Stomach (tissue), 9 donors: ENCODE data around the gene ARHGAP4. TPM values are rescaled to one million over a fixed set of nuclear protein-coding genes. Genes with fewer than 3 reads are reported as not detected.

Experiments used
- DNase-seq, 2 donors: peaks; one replicate each; pipeline versions ENCODE4 v3.0.0 to v3.0.0-alpha.2; 2013 to 2019
- H3K27ac ChIP-seq, 5 donors: fragments of 200-600 bp in 4 of 5; sonication (generic) in 4 of 5; one replicate each; pipeline ENCODE4 v1.5.1; 2013 to 2019; ENCODE audit warnings: mild to moderate bottlenecking in 1 of 5, moderate library complexity in 1 of 5
- H3K27me3 ChIP-seq, 3 donors: fragments of 200-600 bp; sonication (generic); one replicate each; pipeline ENCODE4 v1.5.1; 2017 to 2019; ENCODE audit warnings: mixed run types in 1 of 3
- H3K36me3 ChIP-seq, 4 donors: fragments of 200-600 bp; sonication (generic); 1 replicate in 3 of 4; 2 replicates in 1 of 4; pipeline ENCODE4 v1.5.1; 2016 to 2019
- H3K4me1 ChIP-seq, 4 donors: fragments of 200-600 bp; sonication (generic); one replicate each; pipeline ENCODE4 v1.5.1; 2016 to 2019
- H3K4me3 ChIP-seq, 4 donors: fragments of 200-600 bp; sonication (generic) in 3 of 4; one replicate each; pipeline ENCODE4 v1.5.1; 2016 to 2019; ENCODE audit warnings: mild to moderate bottlenecking in 1 of 4
- H3K9me3 ChIP-seq, 4 donors: fragments of 200-600 bp; sonication (generic); one replicate each; pipeline ENCODE4 v1.5.1; 2016 to 2019
- CTCF ChIP-seq, 7 experiments: fragments of 450-650 bp in 4 of 7; fragments of 200-600 bp in 3 of 7; sonication (generic) in 3 of 7; IDR thresholded peaks; one replicate each; pipeline ENCODE4 v1.5.1; 2016 to 2019; ENCODE audit warnings: antibody characterized with exemption in 7 of 7, control low read depth in 2 of 7, mild to moderate bottlenecking in 1 of 7
- EP300 ChIP-seq: sonication (generic); formaldehyde crosslinking; IDR thresholded peaks from one replicate; pipeline ENCODE4 v1.6.1; 2017; ENCODE audit warnings: antibody characterized with exemption
- POLR2A ChIP-seq, 4 donors: fragments of 450-650 bp; IDR thresholded peaks; one replicate each; pipeline ENCODE4 v1.6.1; 2016; ENCODE audit warnings: antibody characterized with exemption in 4 of 4, control low read depth in 2 of 4, mild to moderate bottlenecking in 1 of 4, moderate library complexity in 1 of 4
- POLR2AphosphoS5 ChIP-seq, 3 donors: sonication (generic); formaldehyde crosslinking; IDR thresholded peaks; one replicate each; pipeline ENCODE4 v1.6.1; 2016; ENCODE audit warnings: antibody characterized with exemption in 3 of 3
- WGBS, 5 donors: extraction: QIAGEN DNeasy Blood & Tissue Kit in 3 of 5; methylation state at CpG; one replicate each; pipeline versions ENCODE4 v1.1.5 to v1.1.7; 2013 to 2018; 5-methylcytosine and 5-hydroxymethylcytosine counted together
- intact Hi-C: fragments of 100-400 bp; cut with DNase I; formaldehyde crosslinking; loops from one replicate; pipeline ENCODE4 v1.15.1; 2023; ENCODE audit warnings: low total_unique reads
- polyA plus RNA-seq, 3 donors: library from polyadenylated mRNA; stranded (reverse); fragments of 200-250 nt; gene quantifications; one replicate each; pipeline ENCODE4 v1.2.3, GENCODE V29; 2013
- total RNA-seq, 5 donors: library from RNA; depleted of rRNA; stranded (reverse); fragments of >200 nt; gene quantifications; one replicate each; pipeline versions ENCODE4 v1.1.0 to v1.2.3, GENCODE V29; 2014 to 2016
- donor health status: healthy with polysubstance abuse.
- donor health status: Bipolar disorder and iron deficiency.
- donor health status: healthy.

The ARHGAP4 gene
- total and polyA plus RNA-seq, 8 donors = 18.5 to 93.9 (median 40.3) TPM

DNA sequence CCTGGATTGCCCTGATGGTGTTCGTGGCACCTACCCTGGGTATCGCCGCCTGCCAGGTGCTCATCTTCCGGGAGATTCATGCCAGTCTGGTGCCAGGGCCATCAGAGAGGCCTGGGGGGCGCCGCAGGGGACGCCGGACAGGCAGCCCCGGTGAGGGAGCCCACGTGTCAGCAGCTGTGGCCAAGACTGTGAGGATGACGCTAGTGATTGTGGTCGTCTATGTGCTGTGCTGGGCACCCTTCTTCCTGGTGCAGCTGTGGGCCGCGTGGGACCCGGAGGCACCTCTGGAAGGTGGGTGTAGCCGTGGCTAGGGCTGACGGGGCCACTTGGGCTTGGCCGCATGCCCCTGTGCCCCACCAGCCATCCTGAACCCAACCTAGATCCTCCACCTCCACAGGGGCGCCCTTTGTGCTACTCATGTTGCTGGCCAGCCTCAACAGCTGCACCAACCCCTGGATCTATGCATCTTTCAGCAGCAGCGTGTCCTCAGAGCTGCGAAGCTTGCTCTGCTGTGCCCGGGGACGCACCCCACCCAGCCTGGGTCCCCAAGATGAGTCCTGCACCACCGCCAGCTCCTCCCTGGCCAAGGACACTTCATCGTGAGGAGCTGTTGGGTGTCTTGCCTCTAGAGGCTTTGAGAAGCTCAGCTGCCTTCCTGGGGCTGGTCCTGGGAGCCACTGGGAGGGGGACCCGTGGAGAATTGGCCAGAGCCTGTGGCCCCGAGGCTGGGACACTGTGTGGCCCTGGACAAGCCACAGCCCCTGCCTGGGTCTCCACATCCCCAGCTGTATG, 19.7 kb downstream of the ARHGAP4 start:
- Histone ChIP-seq H3K4me1 (peaks cover 0 to 18% (median 5%) of the 10 kb centered on the region in 4 donors), H3K4me3 (no peak overlapping the region), H3K27ac (no peak overlapping the region), H3K9me3 (no peaks in the 10 kb centered on the region), H3K27me3 (peaks cover 0 to 36% (median 0%) of the 10 kb centered on the region in 3 donors), H3K36me3 (peaks cover 0 to 5% (median 0%) of the 10 kb centered on the region in 4 donors)
- DNase-seq = no peak
- 72 to 81% (median 76%) methylated on average over 10 to 27 of the region's 27 CpGs; no CpG with 5 or more reads in 1 of the 5 donors for WGBS, 5 donors
- TF ChIP-seq CTCF (IDR thresholded peaks at IDR 0.05) = no peak
- TF ChIP-seq POLR2A (IDR thresholded peaks at IDR 0.05) = no peak
- no peak for TF ChIP-seq POLR2AphosphoS5 (IDR thresholded peaks at IDR 0.05)
- TF ChIP-seq EP300 = no peak
- intact Hi-C loops = no loop called here

DNA sequence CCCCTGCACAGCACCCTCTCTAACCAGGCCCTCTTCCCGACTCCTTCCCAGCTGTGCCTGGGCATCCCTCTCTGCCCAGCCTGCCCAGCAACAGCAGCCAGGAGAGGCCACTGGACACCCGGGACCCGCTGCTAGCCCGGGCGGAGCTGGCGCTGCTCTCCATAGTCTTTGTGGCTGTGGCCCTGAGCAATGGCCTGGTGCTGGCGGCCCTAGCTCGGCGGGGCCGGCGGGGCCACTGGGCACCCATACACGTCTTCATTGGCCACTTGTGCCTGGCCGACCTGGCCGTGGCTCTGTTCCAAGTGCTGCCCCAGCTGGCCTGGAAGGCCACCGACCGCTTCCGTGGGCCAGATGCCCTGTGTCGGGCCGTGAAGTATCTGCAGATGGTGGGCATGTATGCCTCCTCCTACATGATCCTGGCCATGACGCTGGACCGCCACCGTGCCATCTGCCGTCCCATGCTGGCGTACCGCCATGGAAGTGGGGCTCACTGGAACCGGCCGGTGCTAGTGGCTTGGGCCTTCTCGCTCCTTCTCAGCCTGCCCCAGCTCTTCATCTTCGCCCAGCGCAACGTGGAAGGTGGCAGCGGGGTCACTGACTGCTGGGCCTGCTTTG, 20.5 kb downstream of the ARHGAP4 start:
- 88 to 91% (median 90%) methylated on average over 17 to 32 of the region's 32 CpGs; no CpG with 5 or more reads in 1 of the 5 donors for WGBS, 5 donors
- intact Hi-C loops = no loop called here
- Histone ChIP-seq H3K36me3 (peaks cover 0 to 5% (median 0%) of the 10 kb centered on the region in 4 donors), H3K4me3 (no peak overlapping the region), H3K9me3 (no peaks in the 10 kb centered on the region), H3K27me3 (peaks cover 0 to 36% (median 0%) of the 10 kb centered on the region in 3 donors), H3K4me1 (peaks cover 0 to 25% (median 8%) of the 10 kb centered on the region in 4 donors), H3K27ac (no peak overlapping the region)
- DNase-seq = no peak
- no peak for TF ChIP-seq CTCF (IDR thresholded peaks at IDR 0.05)
- no peak for TF ChIP-seq POLR2AphosphoS5 (IDR thresholded peaks at IDR 0.05)
- no peak for TF ChIP-seq EP300
- TF ChIP-seq POLR2A (IDR thresholded peaks at IDR 0.05) = no peak

- TF ChIP-seq POLR2A (IDR thresholded peaks at IDR 0.05) (no peak), POLR2AphosphoS5 (IDR thresholded peaks at IDR 0.05) (no peak), EP300 (no peak), CTCF (IDR thresholded peaks at IDR 0.05) (no peak)
- H3K4me3 ChIP-seq = peak within 1 kb of the TSS in 1 of 4 donors; percentile 22
- WGBS, 5 donors = 22 to 50% (median 38%) methylated on average over 10 to 26 of the region's 26 CpGs
- intact Hi-C loops = no loop called here
- DNase-seq = no peak
- H3K36me3 ChIP-seq = no peaks in the 10 kb centered on the region
- peaks cover 0 to 28% (median 9%) of the 10 kb centered on the region in 4 donors for H3K4me1 ChIP-seq
- H3K9me3 ChIP-seq = peaks cover 0 to 1% (median 0%) of the 10 kb centered on the region in 4 donors
- H3K27ac ChIP-seq = peak within 1 kb of the TSS in 3 of 5 donors; percentile 8 to 39 (median 22)
- H3K27me3 ChIP-seq = peaks cover 0 to 32% (median 0%) of the 10 kb centered on the region in 3 donors
Observed at GRCh38 chrX:153903991-153904957, 21.8 kb downstream of the ARHGAP4 start, which contains the start of gene AVPR2. Gene AVPR2, plus strand, starts transcription at chrX:153904673. Its CDS starts 473 bp downstream, at chrX:153905146.
